H9 (cell line): ENCODE measurements around the gene ATG9B. TPM values are rescaled to one million over a fixed set of nuclear protein-coding genes. Genes with fewer than 3 reads are reported as not detected.

Experiments used
- DNase-seq: peaks from one replicate; pipeline ENCODE4 v3.0.0-alpha.2; 2017
- H2AFZ ChIP-seq: one replicate; pipeline ENCODE4 v1.6.1; 2013; ENCODE audit warnings: mild to moderate bottlenecking, low read length, control low read depth, moderate library complexity
- H2AK5ac ChIP-seq: 2 replicates; pipeline ENCODE4 v1.6.1; 2013; ENCODE audit warnings: low read length, control low read depth, mixed read lengths; ENCODE audit not compliant: insufficient read length
- H2BK120ac ChIP-seq: one replicate; pipeline ENCODE4 v1.6.1; 2013; ENCODE audit warnings: low read depth, mild to moderate bottlenecking, low read length, control low read depth, inconsistent platforms; ENCODE audit not compliant: poor library complexity, severe bottlenecking
- H2BK12ac ChIP-seq: 2 replicates; pipeline ENCODE4 v1.6.1; 2013; ENCODE audit warnings: low read length, control low read depth, mixed read lengths, low read depth; ENCODE audit not compliant: insufficient read length
- H2BK15ac ChIP-seq: 2 replicates; pipeline ENCODE4 v1.6.1; 2013; ENCODE audit warnings: low read depth, low read length, control low read depth
- H2BK20ac ChIP-seq: one replicate; pipeline ENCODE4 v1.6.1; 2013; ENCODE audit warnings: low read depth, mild to moderate bottlenecking, low read length, control low read depth, inconsistent platforms; ENCODE audit not compliant: poor library complexity, severe bottlenecking
- H2BK5ac ChIP-seq: 2 replicates; pipeline ENCODE4 v1.6.1; 2013; ENCODE audit warnings: low read length, control low read depth, mixed read lengths; ENCODE audit not compliant: insufficient read length
- H3K14ac ChIP-seq: 2 replicates; pipeline ENCODE4 v1.6.1; 2013; ENCODE audit warnings: low read length, control low read depth; ENCODE audit not compliant: insufficient read depth
- H3K18ac ChIP-seq: 2 replicates; pipeline ENCODE4 v1.6.1; 2013; ENCODE audit warnings: low read depth, mild to moderate bottlenecking, mixed read lengths, low read length, control low read depth; ENCODE audit not compliant: insufficient read length
- H3K23ac ChIP-seq: 2 replicates; pipeline ENCODE4 v1.6.1; 2013; ENCODE audit warnings: low read length, control low read depth, mixed read lengths, low read depth; ENCODE audit not compliant: insufficient read length
- H3K23me2 ChIP-seq: 2 replicates; pipeline ENCODE4 v1.6.1; 2013; ENCODE audit warnings: low read depth, mild to moderate bottlenecking, mixed read lengths, low read length, control low read depth; ENCODE audit not compliant: insufficient read length, poor library complexity, severe bottlenecking
- H3K27ac ChIP-seq: 2 replicates; pipeline ENCODE4 v1.5.1; 2013; ENCODE audit warnings: low read length, control low read depth, mixed read lengths, low read depth; ENCODE audit not compliant: insufficient read length
- H3K27me3 ChIP-seq: 2 replicates; pipeline ENCODE4 v1.6.1; 2013; ENCODE audit warnings: low read length, control low read depth, inconsistent platforms; ENCODE audit not compliant: insufficient read depth
- H3K4ac ChIP-seq: 2 replicates; pipeline ENCODE4 v1.6.1; 2013; ENCODE audit warnings: low read depth, mild to moderate bottlenecking, control low read depth, inconsistent platforms, low read length, moderate library complexity
- H3K4me1 ChIP-seq: 2 replicates; pipeline ENCODE4 v1.6.1; 2013; ENCODE audit warnings: low read length, control low read depth, inconsistent platforms; ENCODE audit not compliant: insufficient read depth
- H3K4me2 ChIP-seq: 2 replicates; pipeline ENCODE4 v1.6.1; 2013; ENCODE audit warnings: low read length, control low read depth, mixed read lengths; ENCODE audit not compliant: insufficient read length, insufficient read depth
- H3K56ac ChIP-seq: 2 replicates; pipeline ENCODE4 v1.6.1; 2013; ENCODE audit warnings: low read depth, mild to moderate bottlenecking, mixed read lengths, low read length, control low read depth; ENCODE audit not compliant: insufficient read length
- H3K79me1 ChIP-seq: 2 replicates; pipeline ENCODE4 v1.6.1; 2013; ENCODE audit warnings: low read depth, mild to moderate bottlenecking, moderate library complexity, low read length, control low read depth, inconsistent platforms; ENCODE audit not compliant: insufficient read depth, poor library complexity, severe bottlenecking
- H3K79me2 ChIP-seq: 2 replicates; pipeline ENCODE4 v1.6.1; 2013; ENCODE audit warnings: low read length, control low read depth, inconsistent platforms; ENCODE audit not compliant: insufficient read depth
- H3K9ac ChIP-seq: 2 replicates; pipeline ENCODE4 v1.6.1; 2013; ENCODE audit warnings: low read length, control low read depth, mixed read lengths; ENCODE audit not compliant: insufficient read length; ENCODE audit errors: extremely low read depth
- H3K9me3 ChIP-seq: one replicate; pipeline ENCODE4 v1.6.1; 2013; ENCODE audit warnings: low read depth, low read length, inconsistent platforms; ENCODE audit not compliant: control insufficient read depth
- H3T11ph ChIP-seq: one replicate; pipeline ENCODE4 v1.6.1; 2013; ENCODE audit warnings: mild to moderate bottlenecking, low read length, control low read depth, inconsistent platforms
- H4K20me1 ChIP-seq: one replicate; pipeline ENCODE4 v1.6.1; 2013; ENCODE audit not compliant: control insufficient read depth, insufficient read length, insufficient read depth
- H4K5ac ChIP-seq: 2 replicates; pipeline ENCODE4 v1.6.1; 2013; ENCODE audit warnings: low read depth, mild to moderate bottlenecking, mixed read lengths, low read length, control low read depth; ENCODE audit not compliant: insufficient read length
- H4K8ac ChIP-seq: replicated peaks from 2 replicates; pipeline ENCODE4 v1.6.1; 2013; ENCODE audit warnings: low read length, control low read depth, mixed read lengths, low read depth; ENCODE audit not compliant: insufficient read length
- H4K91ac ChIP-seq: 2 replicates; pipeline ENCODE4 v1.6.1; 2013; ENCODE audit warnings: low read depth, mild to moderate bottlenecking, moderate library complexity, mixed read lengths, low read length, control low read depth; ENCODE audit not compliant: insufficient read length
- H3K27ac Mint-ChIP-seq, 3 experiments: 2 replicates in 2 of 3; 3 replicates in 1 of 3; pipeline ENCODE4 v1.8.0; 2020 to 2021; ENCODE audit warnings: mixed read lengths in 3 of 3, mild to moderate bottlenecking in 1 of 3, moderate library complexity in 1 of 3
- H3K27me3 Mint-ChIP-seq: 2 replicates; pipeline ENCODE4 v1.8.0; 2021; ENCODE audit warnings: low read depth, mild to moderate bottlenecking, moderate library complexity, mixed read lengths
- H3K36me3 Mint-ChIP-seq, 3 experiments: 2 replicates in 2 of 3; 3 replicates in 1 of 3; pipeline ENCODE4 v1.8.0; 2020 to 2021; ENCODE audit warnings: low read depth in 3 of 3, mixed read lengths in 3 of 3; ENCODE audit not compliant: insufficient read depth in 1 of 3
- H3K4me1 Mint-ChIP-seq, 2 experiments: 2 replicates each; pipeline ENCODE4 v1.8.0; 2020; ENCODE audit warnings: mixed read lengths in 2 of 2
- H3K4me3 Mint-ChIP-seq, 2 experiments: 2 replicates in 1 of 2; 3 replicates in 1 of 2; pipeline ENCODE4 v1.8.0; 2020 to 2021; ENCODE audit warnings: mild to moderate bottlenecking in 2 of 2, mixed read lengths in 2 of 2, moderate library complexity in 1 of 2
- H3K9me3 Mint-ChIP-seq, 2 experiments: 2 replicates in 1 of 2; 3 replicates in 1 of 2; pipeline ENCODE4 v1.8.0; 2020; ENCODE audit warnings: mild to moderate bottlenecking in 2 of 2, mixed read lengths in 2 of 2, moderate library complexity in 1 of 2
- WGBS: extraction: QIAGEN DNeasy Blood & Tissue Kit; methylation state at CpG from one replicate; pipeline ENCODE4 v1.1.7; 2013; ENCODE audit warnings: missing lambda C conversion rate, low lambda C conversion rate, mixed read lengths; ENCODE audit not compliant: insufficient read length; ENCODE audit errors: extremely low coverage; 5-methylcytosine and 5-hydroxymethylcytosine counted together
- total RNA-seq: library from RNA; stranded (reverse); gene quantifications from 2 replicates; pipeline ENCODE4 v1.2.1, GENCODE V29; 2021
- TF ChIP-seq, protein P1 (sequence below): fragments of 200-600 bp; sonication (generic); conservative IDR thresholded peaks from 3 replicates; pipeline ENCODE4 v1.8.0; 2021; ENCODE audit warnings: antibody characterized with exemption, mild to moderate bottlenecking

ATG9B gene
- total RNA-seq, 1 experiment from 2014 or later = 1.5 TPM

DNA sequence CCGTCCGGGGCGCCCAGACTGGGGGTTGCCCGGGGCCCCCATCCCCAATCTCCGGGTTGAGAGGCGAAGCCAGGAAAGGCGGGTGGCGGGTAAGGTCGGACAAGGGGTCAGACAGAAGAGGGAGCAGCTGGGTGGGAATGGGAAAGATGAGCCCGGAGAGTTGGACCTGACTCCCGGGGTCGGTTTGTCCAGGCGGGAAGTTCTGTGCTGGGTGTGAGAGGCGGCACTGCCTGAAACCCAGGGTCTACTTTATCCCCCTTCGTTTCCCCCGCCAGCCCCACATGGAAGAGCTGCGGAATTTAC is 35.8 kb upstream of the ATG9B start:
- Histone ChIP-seq H2BK5ac (no peak overlapping the region), H2AFZ (no peak overlapping the region), H2AK5ac (no peak overlapping the region), H2BK12ac (no peak overlapping the region), H4K91ac (no peak overlapping the region), H3K14ac (no peak overlapping the region), H3K27me3 (no peaks in the 10 kb centered on the region; the same call in 1 of the 2 replicates), H3T11ph (no peak overlapping the region), H4K20me1 (no peaks in the 10 kb centered on the region), H3K9me3 (no peaks in the 10 kb centered on the region), H4K8ac (no peak overlapping the region), H3K23me2 (peaks cover 41% of the 10 kb centered on the region), H3K4me2 (peak overlapping the region; percentile 58), H3K79me1 (no peaks in the 10 kb centered on the region), H2BK20ac (no peak overlapping the region), H3K56ac (no peak overlapping the region), H3K79me2 (no peaks in the 10 kb centered on the region), H3K23ac (no peak overlapping the region), H3K4ac (no peak overlapping the region), H2BK15ac (no peak overlapping the region), H4K5ac (no peak overlapping the region), H3K9ac (no peak overlapping the region), H3K4me1 (peaks cover 8% of the 10 kb centered on the region), H2BK120ac (no peak overlapping the region), H3K27ac (no peak overlapping the region), H3K18ac (no peak overlapping the region)
- H3K36me3 Mint-ChIP-seq = peaks cover 4 to 12% (median 11%) of the 10 kb centered on the region in 3 experiments; a peak in 6 of 7 replicates
- TF ChIP-seq, protein P1, sequence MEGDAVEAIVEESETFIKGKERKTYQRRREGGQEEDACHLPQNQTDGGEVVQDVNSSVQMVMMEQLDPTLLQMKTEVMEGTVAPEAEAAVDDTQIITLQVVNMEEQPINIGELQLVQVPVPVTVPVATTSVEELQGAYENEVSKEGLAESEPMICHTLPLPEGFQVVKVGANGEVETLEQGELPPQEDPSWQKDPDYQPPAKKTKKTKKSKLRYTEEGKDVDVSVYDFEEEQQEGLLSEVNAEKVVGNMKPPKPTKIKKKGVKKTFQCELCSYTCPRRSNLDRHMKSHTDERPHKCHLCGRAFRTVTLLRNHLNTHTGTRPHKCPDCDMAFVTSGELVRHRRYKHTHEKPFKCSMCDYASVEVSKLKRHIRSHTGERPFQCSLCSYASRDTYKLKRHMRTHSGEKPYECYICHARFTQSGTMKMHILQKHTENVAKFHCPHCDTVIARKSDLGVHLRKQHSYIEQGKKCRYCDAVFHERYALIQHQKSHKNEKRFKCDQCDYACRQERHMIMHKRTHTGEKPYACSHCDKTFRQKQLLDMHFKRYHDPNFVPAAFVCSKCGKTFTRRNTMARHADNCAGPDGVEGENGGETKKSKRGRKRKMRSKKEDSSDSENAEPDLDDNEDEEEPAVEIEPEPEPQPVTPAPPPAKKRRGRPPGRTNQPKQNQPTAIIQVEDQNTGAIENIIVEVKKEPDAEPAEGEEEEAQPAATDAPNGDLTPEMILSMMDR = peak; percentile 16; the same call in 1 of the 3 replicates
- H3K4me3 Mint-ChIP-seq = peak overlapping the region; percentile 78 to 91
- H3K4me1 Mint-ChIP-seq = peaks cover 40 to 50% of the 10 kb centered on the region in 2 experiments
- no CpG with 5 or more reads among the region's 17 CpGs for WGBS
- no peaks in the 10 kb centered on the region; a peak in 1 of 5 replicates for H3K9me3 Mint-ChIP-seq
- peak; percentile 56 for DNase-seq
- H3K27ac Mint-ChIP-seq = no peak overlapping the region
- H3K27me3 Mint-ChIP-seq = peaks cover 15% of the 10 kb centered on the region
